Stimulated activated CD4-positive, alpha-beta T cell treated with anti-CD3 and anti-CD28 coated beads, Interleukin-15, amount 100 ng/mL, for 24 hours (primary cell): ENCODE results near the gene TMCC1.
"Not testable (repeated sequence)": the region's sequence is repeated elsewhere in the genome, so short reads cannot be mapped to it uniquely, and the experiment has no call there.

Experiments used
- DNase-seq: peaks from one replicate; pipeline ENCODE4 v3.0.0-alpha.2; 2020

Gene TMCC1

DNA sequence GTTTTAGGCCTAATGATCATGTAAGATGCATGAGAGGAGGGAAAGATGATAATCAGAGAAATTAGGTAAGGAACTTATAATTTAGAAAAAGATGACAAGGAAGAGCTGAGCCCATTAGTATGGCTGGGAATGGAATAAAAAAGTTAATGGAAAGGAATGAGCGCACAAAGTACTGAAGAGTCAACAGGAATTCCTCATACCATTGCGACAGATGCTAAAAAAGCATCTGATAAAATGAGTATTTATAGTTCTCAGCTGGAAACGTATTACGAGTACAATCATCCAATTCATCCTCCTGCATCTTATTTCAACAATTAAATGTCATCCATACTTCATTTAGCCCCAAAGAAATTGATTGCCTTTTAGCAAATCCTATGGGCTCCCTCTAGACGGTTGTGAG lies 58.9 kb downstream of the TMCC1 start:
- DNase-seq, result no peak

DNA sequence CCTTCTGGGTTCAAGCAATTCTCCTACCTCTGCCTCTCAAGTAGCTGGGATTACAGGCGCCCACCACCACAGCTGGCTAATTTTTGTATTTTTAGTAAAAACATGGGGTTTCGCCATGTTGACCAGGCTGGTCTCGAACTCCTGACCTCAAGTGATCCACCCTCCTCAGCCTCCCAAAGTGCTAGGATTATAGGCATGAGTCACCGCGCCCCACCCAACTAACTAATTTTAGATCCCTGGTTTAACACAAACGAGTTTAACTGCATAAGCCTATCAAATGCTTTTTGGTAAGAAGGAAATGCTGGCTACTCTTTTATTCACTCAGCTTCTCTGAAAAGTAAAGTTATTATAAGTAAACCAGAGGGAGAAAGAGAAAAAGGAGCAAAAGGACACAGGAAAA lies 61.6 kb downstream of the TMCC1 start:
- not testable (repeated sequence) for DNase-seq

DNA sequence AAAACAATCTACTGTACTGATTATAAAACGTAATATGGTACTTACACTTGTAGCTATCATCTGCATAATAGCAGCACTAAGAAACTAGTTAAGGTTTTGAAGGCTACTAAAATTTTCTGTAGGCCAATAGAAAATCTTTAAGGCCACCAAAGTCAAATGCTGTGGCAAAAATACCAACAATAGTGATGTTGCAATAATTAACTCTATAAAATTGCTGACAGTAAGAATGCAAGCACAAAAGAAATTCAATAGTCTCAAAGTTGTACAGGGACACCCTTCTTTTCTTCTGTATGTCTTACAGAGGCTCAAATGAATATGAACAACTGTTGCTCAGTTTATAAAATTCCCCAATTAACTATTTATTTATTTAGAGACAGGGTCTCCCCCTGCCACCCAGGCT lies 62.0 kb downstream of the TMCC1 start:
- no peak for DNase-seq

GRCh38 chr3:129829640-129830039 lies 63.9 kb downstream of the TMCC1 start:
- peak; percentile 17 for DNase-seq

DNA sequence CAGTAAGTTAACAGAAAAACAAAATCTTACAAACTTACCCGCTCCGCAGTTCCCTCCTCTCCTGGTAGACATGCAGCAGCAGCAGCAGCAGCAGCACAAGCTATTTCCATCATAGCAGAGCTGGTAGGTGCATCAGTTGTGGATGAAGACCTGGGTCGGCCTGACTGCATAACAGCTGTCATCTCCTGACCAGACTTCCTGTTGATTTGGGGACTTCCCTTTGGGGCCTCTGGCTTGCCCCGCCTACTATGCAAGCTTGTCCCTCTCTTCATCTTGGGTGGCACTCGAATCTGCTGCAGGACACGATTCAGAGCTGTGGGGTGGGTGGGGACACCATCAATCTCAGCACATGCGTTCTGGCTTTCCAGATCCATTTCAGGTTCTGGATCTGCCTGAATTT lies 65.7 kb downstream of the TMCC1 start:
- peak; percentile 16 for DNase-seq

GRCh38 chr3:129824926-129825541 lies 68.5 kb downstream of the TMCC1 start:
- peak; percentile 63 for DNase-seq

GRCh38 chr3:129822679-129823078 lies 70.8 kb downstream of the TMCC1 start:
- DNase-seq, result no peak

GRCh38 chr3:129822241-129822640 lies 71.3 kb downstream of the TMCC1 start:
- no peak for DNase-seq

DNA sequence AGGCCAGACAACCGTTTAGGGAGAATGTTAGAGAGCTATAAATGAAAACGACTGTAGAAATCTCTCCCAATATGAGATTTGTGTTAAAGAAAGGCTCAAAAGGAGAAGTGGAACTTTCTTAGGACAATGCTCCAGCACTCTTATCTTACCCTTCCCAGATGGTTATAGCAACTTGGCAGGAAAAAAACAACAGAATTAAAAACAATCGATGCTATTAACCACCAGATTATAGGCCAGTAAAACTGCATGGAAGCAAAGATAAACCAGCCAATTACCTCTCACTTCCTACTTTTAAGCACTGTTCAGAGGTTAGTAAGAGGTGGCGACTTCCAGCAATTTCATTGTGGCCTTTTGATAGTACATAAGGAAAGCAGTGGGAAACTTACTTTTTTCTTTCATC lies 72.9 kb downstream of the TMCC1 start:
- no peak for DNase-seq

- no peak for DNase-seq
These were observed 80.9 kb downstream of the TMCC1 start for GRCh38 chr3:129812589-129812988.

GRCh38 chr3:129809297-129809696 lies 84.2 kb downstream of the TMCC1 start:
- DNase-seq, result no peak

GRCh38 chr3:129796146-129796545 lies 97.4 kb downstream of the TMCC1 start:
- DNase-seq, result no peak

DNA sequence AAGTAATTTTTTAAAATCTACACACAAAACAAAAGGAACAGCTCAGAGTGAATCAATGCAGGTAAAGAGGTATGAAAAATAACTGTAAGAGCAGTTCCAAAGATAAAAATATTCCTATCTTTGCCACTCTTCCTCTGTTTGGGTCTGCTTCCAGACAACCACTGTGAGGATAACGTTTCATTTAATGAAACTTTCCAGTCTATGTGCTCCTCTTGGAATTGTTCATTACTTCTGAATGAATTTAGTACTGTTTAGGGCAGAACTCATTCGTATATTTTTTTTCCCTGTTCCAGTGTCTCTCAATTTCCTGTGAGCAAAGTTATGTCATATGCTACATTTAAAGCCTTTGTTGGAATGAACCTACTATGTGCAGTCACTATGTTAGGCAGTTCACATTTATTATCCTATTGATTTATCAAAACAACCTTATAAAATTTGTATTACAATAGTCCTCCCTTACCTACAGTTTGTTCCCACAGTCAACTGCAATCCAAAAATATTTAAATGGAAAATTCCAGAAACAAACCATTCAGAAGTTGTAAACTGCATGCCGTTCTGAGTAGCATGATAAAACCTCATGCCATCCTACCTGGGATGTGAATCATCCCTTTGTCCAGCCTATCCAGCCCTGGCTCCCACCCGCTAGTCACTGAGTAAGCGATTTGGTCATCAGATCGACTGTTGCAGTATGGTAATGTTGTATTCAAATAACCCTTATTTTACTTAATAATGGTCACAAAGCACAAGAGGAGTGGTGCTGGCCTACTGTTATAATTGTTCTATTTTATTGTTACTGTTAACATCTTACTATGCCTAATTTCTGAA lies 98.1 kb downstream of the TMCC1 start:
- DNase-seq, result no peak

GRCh38 chr3:129794311-129795185 lies 99.0 kb downstream of the TMCC1 start:
- peak; percentile 6 for DNase-seq

DNA sequence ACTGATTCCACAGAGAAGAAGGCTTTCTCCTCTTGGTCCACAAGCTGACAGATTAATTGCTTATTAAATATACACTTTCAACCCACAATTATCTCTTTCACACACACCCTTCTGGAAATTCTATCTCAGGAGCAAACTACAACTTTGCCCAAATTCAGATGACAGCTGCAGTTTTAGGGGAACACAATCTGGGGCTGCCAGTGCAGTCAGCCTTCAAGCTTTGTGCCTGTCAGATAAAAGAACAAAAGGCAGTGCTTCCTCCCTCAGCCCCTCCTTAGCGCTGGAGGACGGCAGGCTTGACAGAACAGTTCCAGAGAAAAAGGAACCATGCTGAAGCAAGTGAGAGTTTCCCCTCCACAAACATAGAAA lies 99.6 kb downstream of the TMCC1 start:
- DNase-seq, result no peak

GRCh38 chr3:129793319-129793718 lies 100.2 kb downstream of the TMCC1 start:
- DNase-seq, result no peak

DNA sequence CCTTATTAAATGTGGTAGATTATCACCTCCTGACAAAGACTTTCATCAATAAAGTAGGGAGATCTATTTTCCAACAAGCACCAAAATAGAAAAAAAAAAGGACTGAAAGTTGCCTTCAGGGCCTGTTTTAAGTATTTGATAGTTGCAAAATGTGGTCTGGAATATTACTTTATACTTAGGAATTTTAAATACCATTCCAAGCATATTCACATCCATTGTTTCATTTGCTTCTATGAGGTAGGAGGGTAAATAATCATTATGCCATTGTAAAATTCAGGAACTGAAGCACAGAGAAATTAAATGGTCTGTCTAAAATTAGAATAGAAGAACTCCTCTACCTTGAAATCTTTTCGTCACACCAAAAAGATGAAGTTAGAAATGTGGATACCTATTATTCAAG lies 110.0 kb downstream of the TMCC1 start:
- no peak for DNase-seq

GRCh38 chr3:129778871-129779270 lies 114.6 kb downstream of the TMCC1 start:
- DNase-seq, result no peak

- DNase-seq, result no peak
These were observed 115.7 kb downstream of the TMCC1 start for GRCh38 chr3:129777806-129778205.

DNA sequence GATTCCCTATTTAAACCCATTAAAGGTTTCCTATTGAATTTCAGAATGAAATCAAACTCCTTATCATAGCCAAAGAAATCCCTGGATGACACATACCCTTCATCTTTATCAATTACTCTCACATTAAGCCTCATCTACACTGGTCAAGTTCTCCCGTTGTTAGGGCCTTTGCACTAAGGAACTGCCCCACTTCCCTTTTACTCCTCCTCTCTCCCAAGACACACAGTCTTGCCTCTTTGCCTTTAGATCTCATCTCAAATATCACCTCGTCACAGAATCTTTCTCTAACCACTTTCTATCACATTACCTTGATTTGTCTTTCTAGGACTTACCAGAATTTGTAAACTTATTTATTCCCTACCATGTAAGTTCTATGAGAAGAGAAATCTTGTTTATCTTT lies 117.6 kb downstream of the TMCC1 start:
- no peak for DNase-seq

DNA sequence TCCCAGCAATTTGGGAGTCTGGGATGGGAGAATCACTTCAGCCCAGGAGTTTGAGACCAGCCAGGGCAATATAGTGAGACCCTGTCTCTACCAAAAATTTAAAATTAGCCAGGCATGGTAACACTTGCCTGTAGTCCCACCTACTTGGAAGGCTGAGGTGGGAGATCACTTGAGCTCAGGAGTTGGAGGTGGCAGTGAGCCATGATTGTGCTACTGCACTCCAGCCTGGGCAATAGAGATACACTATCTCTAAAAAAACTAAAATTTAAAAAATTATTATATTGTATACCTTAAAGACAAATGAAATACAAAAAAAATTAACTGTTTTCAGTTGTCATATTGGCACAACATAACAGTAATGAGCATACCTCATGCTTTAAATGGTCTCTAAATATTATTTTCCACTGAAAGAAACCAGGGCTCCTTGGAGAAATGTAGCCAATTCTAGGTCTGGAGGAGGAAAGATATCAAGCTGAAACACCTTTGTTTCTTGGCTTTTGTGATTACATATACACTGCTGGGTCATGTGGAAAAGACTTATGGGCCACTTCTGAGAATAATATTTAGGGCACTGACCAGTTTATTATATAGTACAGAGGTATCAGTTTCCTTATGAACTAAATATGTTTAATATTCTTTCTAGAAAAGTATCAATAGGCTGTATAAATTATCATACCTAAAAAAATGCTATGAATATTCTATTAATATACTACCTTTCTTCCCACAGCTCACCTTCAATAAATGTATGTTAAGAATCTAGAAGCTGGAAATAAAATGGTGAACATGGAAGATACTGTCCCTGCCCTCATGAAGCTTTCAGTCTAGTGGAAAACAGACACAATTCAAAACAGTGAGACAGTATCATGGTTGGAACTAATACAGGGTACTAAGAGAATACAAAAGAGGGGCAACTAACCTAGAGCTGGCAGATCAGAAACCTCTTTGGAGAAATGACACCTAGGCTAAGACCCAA lies 119.5 kb downstream of the TMCC1 start:
- no peak for DNase-seq

- DNase-seq, result no peak
These were observed 122.9 kb downstream of the TMCC1 start for GRCh38 chr3:129770604-129771003.

DNA sequence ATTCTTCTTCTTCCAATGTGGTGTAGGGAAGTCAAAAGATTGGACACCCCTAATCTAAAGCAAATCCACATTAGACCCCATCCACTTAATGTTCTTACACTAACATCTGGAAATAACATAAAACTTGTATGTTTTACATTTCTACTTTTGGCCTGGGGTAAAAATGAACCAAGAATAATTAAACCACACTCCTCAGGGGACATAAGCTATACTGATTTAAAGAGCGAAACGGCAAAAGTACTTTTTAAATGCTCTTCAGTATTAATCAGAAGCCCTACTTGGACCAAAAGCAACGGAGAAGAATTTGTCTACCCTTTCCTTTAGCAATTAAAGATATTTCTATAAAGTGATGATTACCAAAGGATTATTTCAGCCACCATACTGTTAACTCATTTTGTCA lies 123.9 kb downstream of the TMCC1 start:
- DNase-seq, result no peak
